BE2C (cell line): ENCODE results near the gene AKR1B15.
"Not testable (repeated sequence)": the region's sequence is repeated elsewhere in the genome, so short reads cannot be mapped to it uniquely, and the experiment has no call there.

Experiments
- DNase-seq: peaks from one replicate; pipeline ENCODE4 v3.0.0-alpha.2; 2020
- H3K27me3 ChIP-seq: fragments of 250-450 bp; sonication (Bioruptor Pico); 2 replicates; pipeline ENCODE4 v1.5.1; 2020; ENCODE audit warnings: mild to moderate bottlenecking
- H3K36me3 ChIP-seq: fragments of 250-450 bp; sonication (Bioruptor Pico); 2 replicates; pipeline ENCODE4 v1.5.1; 2020; ENCODE audit warnings: mild to moderate bottlenecking
- H3K4me1 ChIP-seq: fragments of 250-450 bp; sonication (Bioruptor Pico); 2 replicates; pipeline ENCODE4 v1.5.1; 2020
- H3K4me3 ChIP-seq: 2 replicates; pipeline ENCODE4 v1.5.1; 2011; ENCODE audit warnings: low read depth, low read length
- H3K9me3 ChIP-seq: fragments of 250-450 bp; sonication (Bioruptor Pico); 2 replicates; pipeline ENCODE4 v1.5.1; 2020
- TF ChIP-seq, protein P1 (sequence below): IDR thresholded peaks from 2 replicates; pipeline ENCODE4 v1.5.1; 2012; ENCODE audit warnings: mild to moderate bottlenecking, low read depth, low read length

Gene AKR1B15

DNA sequence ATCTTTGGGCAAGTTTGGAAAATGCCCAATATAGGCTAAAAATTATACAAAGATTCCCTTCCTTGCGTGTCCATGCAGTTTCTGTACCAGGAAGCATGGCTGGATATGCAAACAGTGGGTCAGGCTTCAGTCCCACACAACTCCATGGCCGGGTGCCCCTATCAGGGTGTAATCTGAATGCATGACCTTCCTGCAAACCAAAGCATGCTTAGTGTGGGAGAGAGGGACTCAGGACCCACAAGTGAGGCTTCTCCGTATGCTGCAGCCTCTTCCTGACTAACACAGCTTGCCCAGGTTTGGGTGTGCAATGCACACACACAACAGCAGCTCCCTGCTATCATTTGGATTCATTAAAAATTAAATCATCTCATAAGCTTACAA, 13.0 kb upstream of the AKR1B15 start:
- Histone ChIP-seq H3K27me3 (peaks cover 17% of the 10 kb centered on the region), H3K36me3 (no peaks in the 10 kb centered on the region), H3K9me3 (no peaks in the 10 kb centered on the region), H3K4me1 (no peaks in the 10 kb centered on the region), H3K4me3 (no peak overlapping the region)
- DNase-seq, result no peak
- TF ChIP-seq, protein P1, sequence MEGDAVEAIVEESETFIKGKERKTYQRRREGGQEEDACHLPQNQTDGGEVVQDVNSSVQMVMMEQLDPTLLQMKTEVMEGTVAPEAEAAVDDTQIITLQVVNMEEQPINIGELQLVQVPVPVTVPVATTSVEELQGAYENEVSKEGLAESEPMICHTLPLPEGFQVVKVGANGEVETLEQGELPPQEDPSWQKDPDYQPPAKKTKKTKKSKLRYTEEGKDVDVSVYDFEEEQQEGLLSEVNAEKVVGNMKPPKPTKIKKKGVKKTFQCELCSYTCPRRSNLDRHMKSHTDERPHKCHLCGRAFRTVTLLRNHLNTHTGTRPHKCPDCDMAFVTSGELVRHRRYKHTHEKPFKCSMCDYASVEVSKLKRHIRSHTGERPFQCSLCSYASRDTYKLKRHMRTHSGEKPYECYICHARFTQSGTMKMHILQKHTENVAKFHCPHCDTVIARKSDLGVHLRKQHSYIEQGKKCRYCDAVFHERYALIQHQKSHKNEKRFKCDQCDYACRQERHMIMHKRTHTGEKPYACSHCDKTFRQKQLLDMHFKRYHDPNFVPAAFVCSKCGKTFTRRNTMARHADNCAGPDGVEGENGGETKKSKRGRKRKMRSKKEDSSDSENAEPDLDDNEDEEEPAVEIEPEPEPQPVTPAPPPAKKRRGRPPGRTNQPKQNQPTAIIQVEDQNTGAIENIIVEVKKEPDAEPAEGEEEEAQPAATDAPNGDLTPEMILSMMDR, result no peak

DNA sequence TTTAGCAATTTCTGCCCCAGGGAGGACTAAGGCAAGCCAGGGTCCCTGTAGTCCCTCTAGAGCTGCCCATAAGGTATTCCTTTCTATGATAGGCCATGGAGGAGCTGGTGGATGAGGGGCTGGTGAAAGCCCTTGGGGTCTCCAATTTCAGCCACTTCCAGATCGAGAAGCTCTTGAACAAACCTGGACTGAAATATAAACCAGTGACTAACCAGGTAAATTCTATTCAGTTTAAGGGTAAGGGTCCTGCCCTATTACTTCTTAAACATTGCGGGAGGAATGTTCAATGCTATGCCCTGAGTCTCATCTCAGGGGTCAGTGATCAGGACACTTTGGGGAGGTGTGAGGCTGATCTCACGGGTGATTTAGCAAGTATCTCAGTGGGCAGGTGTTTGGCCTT, 12.4 kb upstream of the AKR1B15 start:
- not testable (repeated sequence) for DNase-seq, H3K9me3 ChIP-seq, H3K4me1 ChIP-seq, H3K4me3 ChIP-seq, H3K36me3 ChIP-seq
- peaks cover 23% of the 10 kb centered on the region for H3K27me3 ChIP-seq

DNA sequence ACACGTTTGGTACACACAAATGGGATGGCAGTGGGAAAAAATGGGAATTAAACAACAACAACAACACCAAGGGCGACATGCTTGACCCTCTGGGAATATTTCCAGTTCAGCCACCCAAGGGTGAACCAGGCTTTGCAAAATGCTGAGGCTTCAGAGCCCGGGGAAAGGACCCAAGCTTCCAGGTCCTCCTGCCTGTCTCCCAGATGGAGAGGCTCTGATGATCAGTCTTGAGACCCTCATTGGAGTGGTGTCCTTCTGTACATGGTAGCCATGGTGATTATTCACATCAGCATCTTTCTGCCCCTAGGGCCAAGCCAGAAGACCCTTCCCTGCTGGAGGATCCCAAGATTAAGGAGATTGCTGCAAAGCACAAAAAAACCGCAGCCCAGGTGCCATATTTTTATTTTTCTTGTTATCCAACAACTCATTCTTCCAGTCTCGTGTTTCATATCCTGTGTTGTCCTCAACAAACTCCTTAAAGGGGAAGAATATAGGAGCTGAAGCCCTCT, 11.6 kb upstream of the AKR1B15 start:
- H3K4me3 ChIP-seq, H3K36me3 ChIP-seq, H3K4me1 ChIP-seq, DNase-seq, H3K9me3 ChIP-seq: not testable (repeated sequence)
- H3K27me3 ChIP-seq, result peaks cover 29% of the 10 kb centered on the region

DNA sequence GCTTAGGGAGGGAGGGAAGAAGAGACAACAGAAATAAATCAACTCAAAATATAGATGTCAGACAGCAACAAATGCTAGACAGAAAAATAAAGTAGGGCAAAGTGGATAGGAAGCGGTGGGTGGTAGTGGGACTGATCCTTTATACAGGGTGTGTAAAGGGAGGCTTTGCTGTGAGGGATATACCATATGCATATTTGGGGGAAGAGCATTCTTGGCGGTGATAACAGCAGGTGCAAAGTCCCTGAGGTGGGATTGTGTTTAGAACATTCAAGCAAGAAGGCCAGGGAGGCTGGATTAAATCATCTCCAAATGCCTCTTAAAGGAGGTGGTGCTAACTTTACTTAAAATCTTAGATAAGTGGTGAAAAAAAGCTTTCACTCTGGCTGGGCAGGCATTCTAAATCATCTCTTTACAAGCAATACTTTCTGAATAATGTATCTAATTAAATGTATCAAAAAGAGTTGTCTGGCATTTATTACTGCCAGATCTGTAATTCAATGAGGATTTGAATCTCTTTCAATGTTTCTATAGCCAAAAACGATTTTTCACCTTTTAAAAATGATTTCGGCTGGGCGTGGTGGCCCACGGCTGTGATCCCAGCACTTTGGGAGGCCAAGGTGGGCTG, 9.4 kb upstream of the AKR1B15 start:
- H3K4me3 ChIP-seq, result no peak overlapping the region
- no peaks in the 10 kb centered on the region for H3K36me3 ChIP-seq
- TF ChIP-seq, protein P1, result no peak
- H3K9me3 ChIP-seq, result no peaks in the 10 kb centered on the region
- no peaks in the 10 kb centered on the region for H3K4me1 ChIP-seq
- peaks cover 31% of the 10 kb centered on the region for H3K27me3 ChIP-seq
- DNase-seq, result no peak

DNA sequence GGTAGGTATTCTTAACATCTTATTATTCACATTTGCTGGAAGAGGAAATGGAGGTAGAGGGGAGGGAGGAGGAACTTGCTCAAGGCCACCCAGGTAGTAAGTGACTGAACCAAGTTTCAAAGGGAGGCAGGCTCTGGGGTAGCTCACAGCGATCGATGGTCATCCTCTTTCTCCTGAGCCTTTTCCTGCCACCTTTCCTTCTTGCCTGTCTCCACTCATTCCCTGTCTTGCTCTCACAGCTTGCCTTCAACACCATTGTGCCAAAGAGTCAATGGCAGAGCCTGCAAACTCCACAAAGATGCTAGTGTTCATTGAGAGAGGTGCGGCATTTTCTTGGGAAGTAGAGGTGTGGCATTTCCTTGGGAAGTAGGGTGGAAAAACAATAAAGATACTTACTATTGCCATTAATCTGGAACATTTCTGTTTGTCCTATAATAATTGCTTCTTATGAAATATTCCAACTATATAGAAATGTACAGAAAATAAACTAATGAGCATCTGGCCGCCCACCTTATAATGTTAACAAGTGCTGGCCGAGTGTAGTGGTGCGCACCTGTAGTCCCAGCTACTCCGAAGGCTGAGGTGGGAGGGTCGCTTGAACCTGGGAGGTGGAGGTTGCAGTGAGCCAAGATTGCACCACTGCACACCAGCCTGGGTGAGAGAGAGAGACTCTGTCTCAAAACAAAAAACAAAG, 7.3 kb upstream of the AKR1B15 start:
- H3K4me1 ChIP-seq, H3K4me3 ChIP-seq, H3K36me3 ChIP-seq, H3K9me3 ChIP-seq, DNase-seq: not testable (repeated sequence)
- peaks cover 46% of the 10 kb centered on the region for H3K27me3 ChIP-seq

DNA sequence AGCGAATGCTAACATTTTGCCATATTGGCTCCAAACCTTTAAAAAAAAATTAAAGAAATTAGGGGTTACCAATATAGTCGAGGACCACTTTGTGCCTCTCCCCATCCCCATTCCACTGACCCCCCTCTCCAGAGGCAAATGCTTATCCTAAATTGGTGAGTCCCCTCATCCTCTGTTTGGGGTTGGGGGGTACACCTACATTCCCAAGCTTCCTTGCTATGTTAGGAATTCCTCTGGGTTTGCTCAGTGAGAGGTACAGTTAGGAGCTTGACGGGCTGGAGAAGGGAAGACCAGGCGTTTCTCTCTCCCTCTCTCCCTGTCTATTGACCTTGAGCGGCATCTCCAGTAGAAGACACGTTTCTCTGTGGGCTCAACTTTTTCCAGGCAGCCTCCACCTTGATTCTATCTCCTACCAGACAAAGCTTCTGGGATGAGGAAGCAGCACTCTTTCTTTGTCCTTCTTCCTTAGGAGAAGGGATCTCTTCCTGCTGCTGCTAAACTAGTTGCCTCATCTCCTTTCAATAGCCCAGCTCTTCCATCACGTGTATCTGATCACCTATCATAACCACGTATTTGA, 6.6 kb upstream of the AKR1B15 start:
- Histone ChIP-seq H3K27me3 (peaks cover 49% of the 10 kb centered on the region), H3K4me3 (no peak overlapping the region), H3K9me3 (no peaks in the 10 kb centered on the region), H3K4me1 (no peaks in the 10 kb centered on the region; the same call in 1 of the 2 replicates), H3K36me3 (no peaks in the 10 kb centered on the region)
- TF ChIP-seq, protein P1, result no peak
- DNase-seq, result no peak

DNA sequence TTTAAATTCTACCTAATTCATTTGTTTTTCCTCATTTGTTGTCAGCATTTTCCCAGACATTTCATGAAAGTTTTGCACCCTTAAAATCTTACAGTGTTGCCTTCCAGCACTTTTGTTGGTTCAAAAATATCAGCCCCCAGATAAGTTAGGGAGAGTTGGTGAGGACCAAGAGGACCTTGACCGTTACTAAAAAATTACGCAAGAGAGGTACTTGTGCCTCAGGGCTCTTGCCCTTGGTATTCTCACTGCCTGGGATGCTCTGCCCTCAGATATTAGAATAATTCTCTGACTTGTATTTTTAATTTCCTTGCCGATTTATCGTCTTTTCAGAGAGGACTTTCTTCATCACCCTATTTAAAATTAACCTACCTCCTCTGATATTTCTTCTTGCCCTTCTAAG, 3.5 kb upstream of the AKR1B15 start:
- Histone ChIP-seq H3K4me1 (no peaks in the 10 kb centered on the region; the same call in 1 of the 2 replicates), H3K27me3 (peaks cover 69% of the 10 kb centered on the region), H3K9me3 (no peaks in the 10 kb centered on the region), H3K36me3 (no peaks in the 10 kb centered on the region), H3K4me3 (no peak overlapping the region)
- TF ChIP-seq, protein P1, result no peak
- no peak for DNase-seq
